22Rv1 (cell line): ENCODE data around the gene STH.
"Not testable (repeated sequence)": the region's sequence is repeated elsewhere in the genome, so short reads cannot be mapped to it uniquely, and the experiment has no call there.

Experiments used
- H3K27ac ChIP-seq: fragments of 450-650 bp; 2 replicates; pipeline ENCODE4 v1.5.1; 2017
- ZFX ChIP-seq: fragments of 450-650 bp; IDR thresholded peaks from 2 replicates; pipeline ENCODE4 v1.6.1; 2017; ENCODE audit warnings: antibody characterized with exemption, borderline replicate concordance
- TF ChIP-seq, protein P1 (sequence below): fragments of 450-650 bp; IDR thresholded peaks from 2 replicates; pipeline ENCODE4 v1.5.1; 2017; ENCODE audit warnings: mild to moderate bottlenecking

STH gene

GRCh38 chr17:45954914-45955313 is 44.1 kb upstream of the STH start:
- no peak for TF ChIP-seq ZFX
- TF ChIP-seq, protein P1, sequence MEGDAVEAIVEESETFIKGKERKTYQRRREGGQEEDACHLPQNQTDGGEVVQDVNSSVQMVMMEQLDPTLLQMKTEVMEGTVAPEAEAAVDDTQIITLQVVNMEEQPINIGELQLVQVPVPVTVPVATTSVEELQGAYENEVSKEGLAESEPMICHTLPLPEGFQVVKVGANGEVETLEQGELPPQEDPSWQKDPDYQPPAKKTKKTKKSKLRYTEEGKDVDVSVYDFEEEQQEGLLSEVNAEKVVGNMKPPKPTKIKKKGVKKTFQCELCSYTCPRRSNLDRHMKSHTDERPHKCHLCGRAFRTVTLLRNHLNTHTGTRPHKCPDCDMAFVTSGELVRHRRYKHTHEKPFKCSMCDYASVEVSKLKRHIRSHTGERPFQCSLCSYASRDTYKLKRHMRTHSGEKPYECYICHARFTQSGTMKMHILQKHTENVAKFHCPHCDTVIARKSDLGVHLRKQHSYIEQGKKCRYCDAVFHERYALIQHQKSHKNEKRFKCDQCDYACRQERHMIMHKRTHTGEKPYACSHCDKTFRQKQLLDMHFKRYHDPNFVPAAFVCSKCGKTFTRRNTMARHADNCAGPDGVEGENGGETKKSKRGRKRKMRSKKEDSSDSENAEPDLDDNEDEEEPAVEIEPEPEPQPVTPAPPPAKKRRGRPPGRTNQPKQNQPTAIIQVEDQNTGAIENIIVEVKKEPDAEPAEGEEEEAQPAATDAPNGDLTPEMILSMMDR, result no peak
- no peak overlapping the region for H3K27ac ChIP-seq

DNA sequence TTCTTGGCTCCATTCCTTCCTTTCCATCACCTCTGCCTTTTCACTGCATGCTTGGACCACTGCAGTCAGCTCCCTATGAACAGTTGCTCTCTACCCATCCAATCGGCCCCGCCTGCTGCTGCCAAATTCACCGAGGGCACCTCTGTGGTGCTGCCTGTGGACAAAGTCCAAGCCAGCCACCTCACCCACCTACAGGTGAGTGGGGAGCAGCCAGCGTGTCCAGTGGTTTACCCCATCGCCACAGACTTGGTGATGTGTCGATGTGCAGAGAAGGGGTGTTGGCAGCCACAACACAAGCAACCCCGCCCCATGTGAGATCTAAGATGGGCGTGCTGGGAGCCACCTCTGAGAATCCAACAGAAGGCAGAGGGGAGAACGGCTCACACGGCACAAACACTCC is 43.7 kb upstream of the STH start:
- H3K27ac ChIP-seq, result no peak overlapping the region
- TF ChIP-seq, protein P1, result no peak
- TF ChIP-seq ZFX, result no peak

DNA sequence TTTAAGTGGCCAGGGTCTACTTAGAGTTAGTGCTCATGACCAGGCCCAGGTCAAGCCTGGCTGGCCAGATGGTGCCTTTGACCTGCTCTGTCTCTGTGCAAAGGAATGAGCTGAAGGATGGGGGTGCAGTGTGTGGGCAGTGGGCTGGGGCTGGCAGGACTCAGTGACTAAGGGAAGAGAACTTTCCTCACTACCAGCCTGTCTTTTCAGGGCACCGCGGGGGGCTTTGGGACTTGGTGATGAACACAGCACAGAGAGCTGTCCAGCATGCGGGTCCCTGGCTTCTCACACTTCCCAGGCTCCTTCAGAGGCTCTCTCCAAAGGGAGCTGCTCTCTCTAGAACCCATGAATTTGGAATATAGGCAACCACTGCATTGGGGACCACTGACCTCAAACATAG is 43.0 kb upstream of the STH start:
- TF ChIP-seq, protein P1, result no peak
- TF ChIP-seq ZFX, result no peak
- no peak overlapping the region for H3K27ac ChIP-seq

- not testable (repeated sequence) for H3K27ac ChIP-seq
Measured at GRCh38 chr17:45956746-45957145, 42.3 kb upstream of the STH start.

DNA sequence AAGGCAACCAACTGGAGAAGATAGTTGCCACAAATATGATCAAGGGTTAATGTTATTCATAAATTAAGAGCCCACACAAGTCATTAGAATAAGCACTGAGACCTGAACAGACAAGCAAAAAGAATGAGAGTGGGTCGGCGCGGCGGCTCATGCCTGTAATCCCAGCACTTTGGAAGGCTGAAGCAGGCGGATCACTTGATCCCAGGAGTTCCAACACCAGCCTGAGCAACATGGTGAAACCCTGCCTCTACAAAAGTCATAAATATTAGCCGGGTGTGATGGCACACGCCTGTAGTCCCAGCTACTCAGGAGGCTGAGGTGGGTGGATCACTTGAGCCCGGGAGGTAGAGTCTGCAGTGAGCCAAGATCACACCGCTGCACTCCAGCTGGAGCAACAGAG is 40.7 kb upstream of the STH start:
- no peak overlapping the region for H3K27ac ChIP-seq
- no peak for TF ChIP-seq ZFX
- TF ChIP-seq, protein P1, result no peak

DNA sequence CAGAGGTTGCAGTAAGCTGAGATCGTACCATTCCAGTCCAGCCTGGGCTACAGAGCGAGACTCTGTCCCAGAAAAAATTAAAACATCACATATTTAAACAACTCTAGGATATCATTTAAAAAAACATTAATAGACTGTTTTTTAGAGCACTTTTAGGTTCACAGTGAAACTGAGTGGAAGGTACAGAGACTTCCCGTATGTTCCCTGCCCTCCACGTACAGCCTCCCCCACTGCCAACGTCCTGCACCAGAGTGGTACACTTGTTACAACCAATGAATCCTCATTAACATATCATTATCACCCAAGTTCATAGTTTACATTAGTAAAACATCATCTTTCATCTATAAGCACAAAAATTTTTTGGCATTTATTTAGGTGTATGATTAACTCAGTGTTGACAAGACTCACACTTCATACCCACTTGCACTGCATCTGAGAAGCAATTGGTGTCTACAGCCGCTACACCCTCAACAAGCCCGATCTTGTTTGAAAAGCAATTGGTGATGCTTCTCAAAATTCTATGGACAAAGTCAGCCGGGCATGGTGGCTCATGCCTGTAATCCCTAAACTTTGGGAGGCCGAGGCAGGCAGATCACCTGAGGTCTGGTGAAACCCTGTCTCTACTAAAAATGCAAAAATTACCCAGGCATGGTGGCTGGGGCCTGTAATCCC is 39.9 kb upstream of the STH start:
- H3K27ac ChIP-seq, result no peak overlapping the region
- TF ChIP-seq, protein P1, result no peak
- TF ChIP-seq ZFX, result no peak

- no peak overlapping the region for H3K27ac ChIP-seq
- TF ChIP-seq, protein P1, result no peak
- TF ChIP-seq ZFX, result no peak
Measured at GRCh38 chr17:45960311-45960710, 38.7 kb upstream of the STH start.

- TF ChIP-seq ZFX, result no peak
- TF ChIP-seq, protein P1, result no peak
- H3K27ac ChIP-seq, result no peak overlapping the region
Measured at GRCh38 chr17:45961206-45961605, 37.8 kb upstream of the STH start.
